ENCODE data around the gene RAB19.

RAB19 gene

DNA sequence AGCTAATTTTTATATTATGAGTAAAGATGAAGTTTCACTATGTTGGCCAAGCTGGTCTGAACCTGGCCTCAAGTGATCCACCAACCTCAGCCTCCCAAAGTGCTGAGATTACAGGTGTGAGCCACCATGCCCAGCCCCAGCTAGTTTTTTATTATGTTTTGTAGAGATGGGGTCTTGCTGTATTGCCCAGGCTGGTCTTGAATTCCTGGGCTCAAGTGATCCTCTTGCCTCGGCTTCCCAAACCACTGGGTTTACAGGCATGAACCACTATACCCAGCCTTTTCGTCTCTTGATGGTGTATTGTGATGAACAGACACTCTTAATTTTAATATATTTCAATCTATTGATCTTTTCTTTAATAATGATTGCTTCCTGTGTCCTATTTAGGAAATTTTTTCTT is 17.7 kb downstream of the RAB19 start:
- Mint-ChIP-seq H3K4me3 (no peak overlapping the region), H3K27me3 (ENCODE audit: low read depth, poor library complexity) (no peaks in the 10 kb centered on the region), H3K9me3 (no peaks in the 10 kb centered on the region), H3K27ac (no peak overlapping the region), H3K36me3 (ENCODE audit: low read depth) (no peaks in the 10 kb centered on the region), H3K4me1 (peaks cover 6% of the 10 kb centered on the region)
- no peak for DNase-seq
- no peak for TF ChIP-seq CTCF (IDR thresholded peaks at IDR 0.05)

GRCh38 chr7:140423501-140423900 is 19.6 kb downstream of the RAB19 start:
- Mint-ChIP-seq H3K27ac (no peak overlapping the region), H3K9me3 (no peaks in the 10 kb centered on the region), H3K4me1 (peaks cover 5% of the 10 kb centered on the region), H3K4me3 (no peak overlapping the region), H3K27me3 (ENCODE audit: low read depth, poor library complexity) (no peaks in the 10 kb centered on the region), H3K36me3 (ENCODE audit: low read depth) (no peaks in the 10 kb centered on the region)
- no peak for TF ChIP-seq CTCF (IDR thresholded peaks at IDR 0.05)
- DNase-seq: no peak

DNA sequence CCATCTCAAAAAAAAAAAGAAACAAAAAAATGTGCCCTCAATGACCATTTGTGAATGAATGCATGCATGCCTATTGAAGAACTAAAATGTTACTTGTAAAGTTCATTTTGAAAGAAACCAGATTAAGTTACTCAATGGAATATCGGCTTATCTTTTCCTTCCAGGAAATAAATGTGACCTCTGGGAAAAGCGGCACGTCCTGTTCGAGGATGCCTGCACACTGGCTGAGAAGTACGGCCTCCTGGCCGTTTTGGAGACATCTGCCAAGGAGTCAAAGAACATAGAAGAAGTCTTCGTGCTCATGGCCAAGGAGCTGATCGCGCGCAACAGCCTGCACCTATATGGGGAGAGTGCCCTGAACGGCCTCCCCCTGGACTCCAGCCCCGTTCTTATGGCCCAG is 21.9 kb downstream of the RAB19 start:
- Mint-ChIP-seq H3K27me3 (ENCODE audit: low read depth, poor library complexity) (no peaks in the 10 kb centered on the region), H3K4me1 (peaks cover 5% of the 10 kb centered on the region), H3K36me3 (ENCODE audit: low read depth) (no peaks in the 10 kb centered on the region), H3K9me3 (peaks cover 2% of the 10 kb centered on the region), H3K27ac (no peak overlapping the region), H3K4me3 (no peak overlapping the region)
- no peak for TF ChIP-seq CTCF (IDR thresholded peaks at IDR 0.05)
- no peak for DNase-seq

DNA sequence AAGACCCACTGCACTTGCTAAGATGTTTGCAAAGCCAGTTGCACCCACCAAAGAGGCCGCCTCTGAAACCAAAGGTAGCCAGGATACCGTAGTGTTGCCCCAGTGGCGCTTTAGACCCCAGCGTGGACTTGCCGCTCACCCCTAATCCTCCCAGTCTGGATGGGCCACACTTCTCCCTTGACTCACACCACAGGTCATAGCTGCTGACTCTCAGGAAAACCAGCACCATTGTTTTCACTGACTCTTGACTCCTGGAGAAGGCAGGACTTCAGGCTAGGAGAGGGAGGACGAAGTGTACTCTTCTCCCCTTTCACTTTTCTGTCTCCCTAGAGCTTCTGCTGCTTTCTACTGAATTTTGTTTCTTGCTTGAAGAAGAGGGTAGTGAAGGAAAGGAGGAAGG is 22.3 kb downstream of the RAB19 start:
- Mint-ChIP-seq H3K9me3 (peaks cover 3% of the 10 kb centered on the region), H3K4me1 (peaks cover 5% of the 10 kb centered on the region), H3K27ac (no peak overlapping the region), H3K27me3 (ENCODE audit: low read depth, poor library complexity) (no peaks in the 10 kb centered on the region), H3K36me3 (ENCODE audit: low read depth) (no peaks in the 10 kb centered on the region), H3K4me3 (no peak overlapping the region)
- no peak for TF ChIP-seq CTCF (IDR thresholded peaks at IDR 0.05)
- DNase-seq: no peak

DNA sequence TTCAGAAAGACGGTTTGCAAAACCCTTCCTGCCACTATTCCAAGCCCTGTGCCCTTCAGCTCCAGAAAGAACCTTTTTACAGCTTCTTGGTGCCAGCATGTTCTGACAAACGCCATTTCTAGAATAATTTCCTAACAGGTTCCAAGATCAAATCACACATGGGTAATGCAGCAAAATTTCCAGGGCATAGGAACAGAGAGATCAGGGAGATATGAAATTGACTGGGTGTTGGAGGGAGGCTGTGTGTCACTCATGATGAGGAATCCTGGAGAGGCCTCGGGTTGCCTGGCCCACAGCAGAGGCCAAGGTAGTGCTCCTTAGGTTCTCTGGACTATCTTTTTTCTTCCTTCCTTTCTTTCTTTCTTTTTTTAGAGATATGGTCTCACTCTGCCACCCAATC is 29.5 kb downstream of the RAB19 start:
- no peak for TF ChIP-seq CTCF (IDR thresholded peaks at IDR 0.05)
- H3K36me3 Mint-ChIP-seq (ENCODE audit: low read depth): no peaks in the 10 kb centered on the region
- no peak for DNase-seq

DNA sequence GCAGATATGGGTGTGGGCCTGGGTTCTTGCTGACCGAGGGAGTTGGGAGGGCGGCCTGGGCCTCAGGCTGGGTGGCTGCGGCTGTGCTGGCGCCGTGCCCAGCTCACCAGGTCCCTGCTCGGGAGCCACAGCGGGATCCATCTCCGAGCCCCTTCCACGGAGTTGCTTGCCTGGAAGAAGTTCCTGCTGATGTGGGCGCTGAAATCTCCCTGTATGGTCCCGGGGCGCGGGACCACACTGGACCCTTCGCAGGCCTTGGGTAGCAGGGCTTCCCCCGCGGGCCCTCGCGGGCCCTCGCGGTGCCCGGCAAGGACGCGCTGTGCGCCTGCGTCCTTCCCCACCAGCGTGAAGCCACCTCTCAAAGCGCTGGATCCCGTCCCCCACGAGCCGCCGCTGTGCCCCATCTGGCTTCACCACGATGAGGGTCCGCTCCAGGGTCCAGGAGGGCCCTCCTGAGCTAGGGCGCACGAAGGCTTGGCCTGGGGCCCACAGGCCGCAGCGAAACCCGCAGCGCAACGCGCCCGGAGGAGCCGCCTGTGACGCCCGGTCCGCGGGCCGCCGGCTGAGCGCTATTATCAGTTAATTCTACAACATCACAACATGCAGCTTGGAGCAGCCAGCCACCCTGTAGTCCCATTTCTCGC is 31.5 kb downstream of the RAB19 start:
- Mint-ChIP-seq H3K9me3 (peaks cover 3% of the 10 kb centered on the region), H3K27me3 (ENCODE audit: low read depth, poor library complexity) (no peaks in the 10 kb centered on the region), H3K4me3 (no peak overlapping the region), H3K27ac (no peak overlapping the region), H3K4me1 (no peaks in the 10 kb centered on the region), H3K36me3 (ENCODE audit: low read depth) (no peaks in the 10 kb centered on the region)
- no peak for DNase-seq
- no peak for TF ChIP-seq CTCF (IDR thresholded peaks at IDR 0.05)

More for the DNA sequence above, 29.5 kb downstream of the RAB19 start:
- H3K9me3 Mint-ChIP-seq: peaks cover 3% of the 10 kb centered on the region
- H3K27me3 Mint-ChIP-seq (ENCODE audit: low read depth, poor library complexity): no peaks in the 10 kb centered on the region
- no peaks in the 10 kb centered on the region for H3K4me1 Mint-ChIP-seq
- no peak overlapping the region for H3K4me3 Mint-ChIP-seq
- H3K27ac Mint-ChIP-seq: peak overlapping the region; percentile 14

All from nephron progenitor cell (in vitro differentiated cells).